OCI-LY1 (cell line): ENCODE data around the gene PRKCE.

ENCODE experiments used
- CTCF ChIP-seq: fragments of 200-600 bp; sonication (generic), shearing (Covaris generic); IDR thresholded peaks from 2 replicates; pipeline ENCODE4 v1.5.1; 2017; ENCODE audit warnings: mild to moderate bottlenecking, antibody characterized with exemption, low read length, moderate library complexity, mixed read lengths
- EZH2 ChIP-seq: fragments of 200-600 bp; sonication (generic), shearing (Covaris generic); IDR thresholded peaks from 2 replicates; pipeline ENCODE4 v1.8.0; 2017; ENCODE audit warnings: borderline replicate concordance, mixed run types, mild to moderate bottlenecking, antibody characterized with exemption, low read length, moderate library complexity, mixed read lengths

GRCh38 chr2:46210063-46210462 is 558.6 kb downstream of the PRKCE start:
- TF ChIP-seq CTCF (no peak), EZH2 (no peak)
